HepG2 (cell line): Measurements from ENCODE around the gene THUMPD2. TPM values are rescaled to one million over a fixed set of nuclear protein-coding genes. Genes with fewer than 3 reads are reported as not detected.

ENCODE experiments used
- ATAC-seq: fragments of 200-7000 bp; cut with Tn5 transposase; 3 replicates; pipeline ENCODE4 v1.9.1; 2020; ENCODE audit warnings: mild to moderate bottlenecking, moderate library complexity
- BruUV-seq: library from RNA; stranded (reverse); fragments of 400-500 nt; replicated peaks from 2 replicates; lab custom pipeline; 2021; lab: Mats Ljungman, UMichigan
- CTCF ChIA-PET: fragments of 300-600 bp; formaldehyde crosslinking; extraction: SDS; loops from one replicate; lab custom pipeline; 2021; ENCODE audit warnings: low total read pairs, inconsistent platforms, low intra/inter-chr PET ratio; lab: Yijun Ruan, JAX
- POLR2A ChIA-PET: fragments of 350-600 bp; sonication (Branson Sonifier 250); formaldehyde crosslinking; loops from one replicate; lab custom pipeline; 2020; ENCODE audit warnings: antibody characterized with exemption, inconsistent platforms; lab: Yijun Ruan, JAX
- DNase-seq: peaks from one replicate; pipeline ENCODE4 v3.0.0-alpha.2; 2015; ENCODE audit warnings: low spot score
- FAIRE-seq: peaks from 3 replicates; lab custom pipeline; 2011; peaks lifted over from hg19 to GRCh38; lab: Jason Lieb, UNC
- H2AFZ ChIP-seq: one replicate; pipeline ENCODE4 v1.6.1; 2011; ENCODE audit warnings: low read length, inconsistent platforms
- H3K27ac ChIP-seq: fragments of 300-600 bp; 3 replicates; pipeline ENCODE4 v1.8.0; 2011; ENCODE audit warnings: mixed run types, mild to moderate bottlenecking, mixed read lengths, low read length, inconsistent platforms; ENCODE audit not compliant: insufficient read depth; ENCODE audit errors: extremely low read length
- H3K27me3 ChIP-seq, 2 experiments: fragments of 200-600 bp in 1 of 2; 2 replicates in 1 of 2; 3 replicates in 1 of 2; pipeline versions ENCODE4 v1.6.0 to v1.8.0; 2011; ENCODE audit warnings: low read length in 2 of 2, mild to moderate bottlenecking in 2 of 2, moderate library complexity in 2 of 2, inconsistent platforms in 1 of 2; ENCODE audit not compliant: insufficient read depth in 2 of 2, control insufficient read depth in 1 of 2
- H3K36me3 ChIP-seq, 2 experiments: fragments of 200-600 bp in 1 of 2; replicated peaks in 1 of 2; 2 replicates in 1 of 2; 3 replicates in 1 of 2; pipeline versions ENCODE4 v1.5.1 to v1.8.0; 2011; ENCODE audit warnings: low read length in 2 of 2, inconsistent platforms in 1 of 2; ENCODE audit not compliant: insufficient read depth in 2 of 2, control insufficient read depth in 1 of 2
- H3K4me1 ChIP-seq: 2 replicates; pipeline ENCODE4 v1.5.1; 2012; ENCODE audit warnings: low read length, inconsistent platforms; ENCODE audit not compliant: insufficient read depth
- H3K4me2 ChIP-seq: 2 replicates; pipeline ENCODE4 v1.6.0; 2011; ENCODE audit warnings: low read depth, low read length, inconsistent platforms
- H3K4me3 ChIP-seq, 3 experiments: fragments of 200-600 bp in 1 of 3; sonication (generic), shearing (Covaris generic) in 1 of 3; replicated peaks in 1 of 3; 2 replicates each; pipeline ENCODE4 v1.5.1; 2011 to 2016; ENCODE audit warnings: low read length in 3 of 3, inconsistent platforms in 2 of 3, low read depth in 2 of 3, mild to moderate bottlenecking in 2 of 3, control low read depth in 1 of 3, mixed read lengths in 1 of 3; ENCODE audit not compliant: insufficient read depth in 1 of 3
- H3K79me2 ChIP-seq: one replicate; pipeline ENCODE4 v1.6.1; 2011; ENCODE audit warnings: low read length, inconsistent platforms; ENCODE audit not compliant: insufficient read depth
- H3K9ac ChIP-seq: 2 replicates; pipeline ENCODE4 v1.6.0; 2011; ENCODE audit warnings: mild to moderate bottlenecking, low read depth, low read length, inconsistent platforms; ENCODE audit not compliant: insufficient read depth
- H3K9me3 ChIP-seq: 2 replicates; pipeline ENCODE4 v1.5.1; 2012; ENCODE audit warnings: mild to moderate bottlenecking, low read length
- H4K20me1 ChIP-seq: 2 replicates; pipeline ENCODE4 v1.6.0; 2011; ENCODE audit warnings: inconsistent platforms, mild to moderate bottlenecking, low read length, moderate library complexity; ENCODE audit not compliant: insufficient read depth
- FOXJ3 ChIP-seq: sonication (generic); formaldehyde crosslinking; IDR thresholded peaks from 2 replicates; pipeline ENCODE4 v1.4.0; 2020; ENCODE audit warnings: missing genetic modification reagents, mild to moderate bottlenecking, borderline replicate concordance
- IRF2 ChIP-seq: IDR thresholded peaks from 2 replicates; pipeline ENCODE4 v1.6.1; 2018; ENCODE audit warnings: missing genetic modification reagents, missing compliant biosample characterization
- LRRFIP1 ChIP-seq: sonication (generic); formaldehyde crosslinking; conservative IDR thresholded peaks from 2 replicates; pipeline ENCODE4 v1.4.0; 2020; ENCODE audit warnings: missing genetic modification reagents
- ONECUT2 ChIP-seq: sonication (generic); formaldehyde crosslinking; IDR thresholded peaks from 2 replicates; pipeline ENCODE4 v1.4.0; 2020; ENCODE audit warnings: missing genetic modification reagents
- PCBP1 ChIP-seq: fragments of 200-400 bp; formaldehyde crosslinking; IDR thresholded peaks from 2 replicates; pipeline ENCODE4 v1.6.1; 2017; ENCODE audit warnings: mild to moderate bottlenecking, low read depth, low read length, borderline replicate concordance
- REST ChIP-seq, 2 experiments: IDR thresholded peaks; 2 replicates each; pipeline ENCODE4 v1.6.1; 2011 to 2012; ENCODE audit warnings: low read length in 2 of 2, borderline replicate concordance in 1 of 2, low read depth in 1 of 2, mild to moderate bottlenecking in 1 of 2, moderate library complexity in 1 of 2
- SNAPC5 ChIP-seq: sonication (generic); formaldehyde crosslinking; IDR thresholded peaks from 2 replicates; pipeline ENCODE4 v1.8.1; 2023; ENCODE audit warnings: mild to moderate bottlenecking, missing genetic modification reagents, borderline replicate concordance
- ZBTB14 ChIP-seq: sonication (generic); formaldehyde crosslinking; IDR thresholded peaks from 2 replicates; pipeline ENCODE4 v1.4.0; 2020; ENCODE audit warnings: missing genetic modification reagents
- ZNF350 ChIP-seq: sonication (generic); formaldehyde crosslinking; IDR thresholded peaks from 2 replicates; pipeline ENCODE4 v1.4.0; 2020; ENCODE audit warnings: mild to moderate bottlenecking, low read depth, missing genetic modification reagents, borderline replicate concordance
- ZNF468 ChIP-seq: sonication (generic); formaldehyde crosslinking; IDR thresholded peaks from 2 replicates; pipeline ENCODE4 v1.8.0; 2022; ENCODE audit warnings: mild to moderate bottlenecking, moderate library complexity, missing genetic modification reagents
- ZNF543 ChIP-seq: sonication (generic); formaldehyde crosslinking; IDR thresholded peaks from 2 replicates; pipeline ENCODE4 v1.4.0; 2020; ENCODE audit warnings: mild to moderate bottlenecking, missing genetic modification reagents
- ZNF614 ChIP-seq: IDR thresholded peaks from 2 replicates; pipeline ENCODE4 v1.6.1; 2018; ENCODE audit warnings: missing biosample characterization, missing genetic modification reagents, inconsistent platforms, borderline replicate concordance
- WGBS: methylation state at CpG from one replicate; pipeline ENCODE4 v1.1.6; 2017; ENCODE audit warnings: low lambda C conversion rate; 5-methylcytosine and 5-hydroxymethylcytosine counted together
- in situ Hi-C: cut with HindIII; loops from 2 replicates; pipeline ENCODE4 v1.10.0; 2017; ENCODE audit warnings: low pct_unique_long_range_greater_than_20kb; ENCODE audit not compliant: extremely low pct_ligation_motif_present
- intact Hi-C: fragments of 100-400 bp; cut with micrococcal nuclease; formaldehyde crosslinking; loops from one replicate; pipeline ENCODE4 v1.10.0; 2022; ENCODE audit not compliant: unreplicated experiment
- polyA plus RNA-seq, 8 experiments: library from polyadenylated mRNA; depleted of rRNA in 3 of 8; stranded (reverse) in 7 of 8; unstranded in 1 of 8; fragments of >200 nt; fragmentation: Illumina TruSeq in 4 of 8; extraction: Trizol in 4 of 8; gene quantifications; 2 replicates each; pipeline versions ENCODE4 v1.2.1 to v1.2.3, GENCODE V29; 2011 to 2016; ENCODE audit warnings: low read depth in 4 of 8, missing spikeins in 1 of 8, mixed read lengths in 1 of 8; ENCODE audit not compliant: insufficient read depth in 1 of 8
- total RNA-seq, 5 experiments: library from RNA; depleted of rRNA; stranded (reverse); fragments of >200 nt; fragmentation: Illumina TruSeq; extraction: Trizol; gene quantifications; 2 replicates each; pipeline ENCODE4 v1.2.3, GENCODE V29; 2016; ENCODE audit warnings: low read depth in 1 of 5

Gene THUMPD2
- total and polyA plus RNA-seq, 2 of the 13 experiments (the other 11 are each of a cell fraction or from before 2014, with no cell fraction given), result 11.8 to 15.6 TPM

- 7% methylated on average over 3 of the region's 3 CpGs for WGBS
- Histone ChIP-seq H3K4me1 (no peaks in the 10 kb centered on the region), H3K36me3 (no peaks in the 10 kb centered on the region), H3K9ac (no peak overlapping the region), H2AFZ (no peak overlapping the region), H3K27me3 (0 out of 5 replicates have a peak, but pooled peaks cover 0 to under 1% of the 10 kb centered on the region in 2 experiments), H4K20me1 (no peaks in the 10 kb centered on the region), H3K4me3 (no peak overlapping the region), H3K9me3 (no peaks in the 10 kb centered on the region), H3K79me2 (no peaks in the 10 kb centered on the region), H3K4me2 (no peak overlapping the region), H3K27ac (no peak overlapping the region)
- POLR2A ChIA-PET, result no interaction called here
- ATAC-seq, result no peak
- no peak for TF ChIP-seq SNAPC5 (CRISPR knock-in tag)
- no peak for TF ChIP-seq ZNF468 (CRISPR knock-in tag)
- no peak for TF ChIP-seq ZNF543 (CRISPR knock-in tag)
- TF ChIP-seq REST (IDR thresholded peaks at IDR 0.05; ENCODE audit: borderline replicate concordance in 1 of 2, low read depth in 1 of 2, low read length in 2 of 2), result no peak
- no peak for TF ChIP-seq FOXJ3 (CRISPR knock-in tag)
- no peak for TF ChIP-seq ZBTB14 (CRISPR knock-in tag)
- TF ChIP-seq ZNF350 (CRISPR knock-in tag), result no peak
- TF ChIP-seq PCBP1, result no peak
- TF ChIP-seq ONECUT2 (CRISPR knock-in tag), result no peak
- TF ChIP-seq LRRFIP1, result no peak
- TF ChIP-seq IRF2 (CRISPR knock-in tag), result no peak
- TF ChIP-seq ZNF614 (CRISPR knock-in tag), result no peak
- CTCF ChIA-PET, result no interaction called here
- no TSS peak for BruUV-seq
- intact Hi-C loops (no loop called here), in situ Hi-C loops (no loop called here)
- DNase-seq, result no peak
- no peak for FAIRE-seq
Observed at GRCh38 chr2:39821871-39822270, 42.8 kb upstream of the THUMPD2 start.
